H1 (cell line): ENCODE measurements around the gene F10.

ENCODE experiments used
- CTCF ChIP-seq, 3 experiments: IDR thresholded peaks; 1 replicate in 2 of 3; 2 replicates in 1 of 3; pipeline versions ENCODE4 v1.5.1 to v1.6.1; 2011; ENCODE audit warnings: low read length in 3 of 3, mild to moderate bottlenecking in 3 of 3, inconsistent platforms in 2 of 3, low read depth in 1 of 3, moderate library complexity in 1 of 3; ENCODE audit not compliant: insufficient read depth in 1 of 3; ENCODE audit errors: control extremely low read depth in 1 of 3
- EP300 ChIP-seq, 2 experiments: IDR thresholded peaks; 1 replicate in 1 of 2; 2 replicates in 1 of 2; pipeline ENCODE4 v1.6.1; 2011 to 2012; ENCODE audit warnings: low read depth in 2 of 2, low read length in 2 of 2, mild to moderate bottlenecking in 2 of 2, borderline replicate concordance in 1 of 2, inconsistent platforms in 1 of 2, moderate library complexity in 1 of 2
- EZH2 ChIP-seq: fragments of 200-600 bp; sonication (generic); IDR thresholded peaks from 2 replicates; pipeline ENCODE4 v1.7.1; 2012; ENCODE audit warnings: low read depth, mild to moderate bottlenecking, moderate library complexity, low read length, inconsistent platforms; ENCODE audit not compliant: severe bottlenecking
- HDAC2 ChIP-seq, 2 experiments: fragments of 300-600 bp in 1 of 2; sonication (generic) in 1 of 2; IDR thresholded peaks; 2 replicates each; pipeline ENCODE4 v1.6.1; 2011 to 2012; ENCODE audit warnings: low read depth in 2 of 2, low read length in 2 of 2, mild to moderate bottlenecking in 2 of 2, moderate library complexity in 2 of 2, borderline replicate concordance in 1 of 2, inconsistent platforms in 1 of 2
- POLR2AphosphoS5 ChIP-seq: IDR thresholded peaks from 2 replicates; pipeline ENCODE4 v1.6.1; 2011; ENCODE audit warnings: low read depth, low read length
- RFX5 ChIP-seq: IDR thresholded peaks from 2 replicates; pipeline ENCODE4 v1.6.1; 2011; ENCODE audit warnings: low read depth, low read length, improper control_type of control experiment, borderline replicate concordance

GRCh38 chr13:113195360-113195759, 72.8 kb downstream of the F10 start:
- TF ChIP-seq RFX5 (no peak), EP300 (IDR thresholded peaks at IDR 0.05; ENCODE audit: borderline replicate concordance in 1 of 2, low read depth in 2 of 2, low read length in 2 of 2) (no peak), CTCF (IDR thresholded peaks at IDR 0.05; ENCODE audit: control extremely low read depth in 1 of 3, insufficient read depth in 1 of 3, low read depth in 1 of 3, low read length in 3 of 3) (no peak), EZH2 (no peak), HDAC2 (IDR thresholded peaks at IDR 0.05; ENCODE audit: borderline replicate concordance in 1 of 2, low read depth in 2 of 2, low read length in 2 of 2) (no peak), POLR2AphosphoS5 (no peak)
